Measurements from ENCODE around the gene SASH1.
"Not testable (repeated sequence)": the region's sequence is repeated elsewhere in the genome, so short reads cannot be mapped to it uniquely, and the experiment has no call there.

SASH1 gene

GRCh38 chr6:148388521-148388920, 45.9 kb downstream of the SASH1 start:
- no peak for DNase-seq (ENCODE audit: low read depth)
- TF ChIP-seq CTCF (IDR thresholded peaks at IDR 0.05; ENCODE audit: insufficient read depth, low read depth, low read length, missing control alignments), result no peak
- no peak overlapping the region for H3K4me3 ChIP-seq (ENCODE audit: low read length)

- no peak for TF ChIP-seq CTCF (IDR thresholded peaks at IDR 0.05; ENCODE audit: insufficient read depth, low read depth, low read length, missing control alignments)
- peak; percentile 29 for DNase-seq (ENCODE audit: low read depth)
- H3K4me3 ChIP-seq (ENCODE audit: low read length), result no peak overlapping the region
Measured at GRCh38 chr6:148389086-148389485, 46.4 kb downstream of the SASH1 start.

- DNase-seq (ENCODE audit: low read depth), result no peak
- TF ChIP-seq CTCF (IDR thresholded peaks at IDR 0.05; ENCODE audit: insufficient read depth, low read depth, low read length, missing control alignments), result no peak
Measured at GRCh38 chr6:148389917-148390316, 47.3 kb downstream of the SASH1 start.

GRCh38 chr6:148392127-148392526, 49.5 kb downstream of the SASH1 start:
- not testable (repeated sequence) for DNase-seq (ENCODE audit: low read depth)

More at GRCh38 chr6:148389917-148390316, 47.3 kb downstream of the SASH1 start:
- H3K4me3 ChIP-seq (ENCODE audit: low read length), result no peak overlapping the region

GRCh38 chr6:148392671-148393070, 50.0 kb downstream of the SASH1 start:
- TF ChIP-seq CTCF (IDR thresholded peaks at IDR 0.05; ENCODE audit: insufficient read depth, low read depth, low read length, missing control alignments), result no peak
- DNase-seq (ENCODE audit: low read depth), result no peak
- no peak overlapping the region for H3K4me3 ChIP-seq (ENCODE audit: low read length)

More at GRCh38 chr6:148392127-148392526, 49.5 kb downstream of the SASH1 start:
- H3K4me3 ChIP-seq (ENCODE audit: low read length), result not testable (repeated sequence)

- no peak overlapping the region for H3K4me3 ChIP-seq (ENCODE audit: low read length)
- TF ChIP-seq CTCF (IDR thresholded peaks at IDR 0.05; ENCODE audit: insufficient read depth, low read depth, low read length, missing control alignments), result no peak
- peak; percentile 49 for DNase-seq (ENCODE audit: low read depth)
Measured at GRCh38 chr6:148395583-148396101, 53.0 kb downstream of the SASH1 start.

GRCh38 chr6:148396411-148396810, 53.8 kb downstream of the SASH1 start:
- H3K4me3 ChIP-seq (ENCODE audit: low read length), result no peak overlapping the region
- no peak for TF ChIP-seq CTCF (IDR thresholded peaks at IDR 0.05; ENCODE audit: insufficient read depth, low read depth, low read length, missing control alignments)
- no peak for DNase-seq (ENCODE audit: low read depth)
